NB4 (cell line): ENCODE data around the gene ANKRD11.

ENCODE experiments used
- DNase-seq: peaks from one replicate; pipeline ENCODE4 v3.0.0; 2010; ENCODE audit warnings: low read depth
- H3K4me3 ChIP-seq: one replicate; pipeline ENCODE4 v1.5.1; 2011; ENCODE audit warnings: mild to moderate bottlenecking, low read depth, low read length, moderate library complexity
- MYC ChIP-seq: IDR thresholded peaks from 2 replicates; pipeline ENCODE4 v1.6.1; 2011; ENCODE audit warnings: low read depth, low read length
- POLR2A ChIP-seq: IDR thresholded peaks from 2 replicates; pipeline ENCODE4 v1.6.1; 2011; ENCODE audit warnings: mild to moderate bottlenecking; ENCODE audit not compliant: insufficient read length; ENCODE audit errors: extremely low read depth
- TF ChIP-seq, protein P1 (sequence below): IDR thresholded peaks from 2 replicates; pipeline ENCODE4 v1.6.1; 2011; ENCODE audit warnings: low read depth, low read length
- TF ChIP-seq, protein P2 (sequence below): IDR thresholded peaks from one replicate; pipeline ENCODE4 v1.5.1; 2012; ENCODE audit warnings: low read depth, low read length

The ANKRD11 gene

GRCh38 chr16:89375021-89375420 lies 115.3 kb downstream of the ANKRD11 start:
- no peak for TF ChIP-seq MYC
- TF ChIP-seq POLR2A, result no peak
- TF ChIP-seq, protein P1, sequence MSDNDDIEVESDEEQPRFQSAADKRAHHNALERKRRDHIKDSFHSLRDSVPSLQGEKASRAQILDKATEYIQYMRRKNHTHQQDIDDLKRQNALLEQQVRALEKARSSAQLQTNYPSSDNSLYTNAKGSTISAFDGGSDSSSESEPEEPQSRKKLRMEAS, result no peak
- TF ChIP-seq, protein P2, sequence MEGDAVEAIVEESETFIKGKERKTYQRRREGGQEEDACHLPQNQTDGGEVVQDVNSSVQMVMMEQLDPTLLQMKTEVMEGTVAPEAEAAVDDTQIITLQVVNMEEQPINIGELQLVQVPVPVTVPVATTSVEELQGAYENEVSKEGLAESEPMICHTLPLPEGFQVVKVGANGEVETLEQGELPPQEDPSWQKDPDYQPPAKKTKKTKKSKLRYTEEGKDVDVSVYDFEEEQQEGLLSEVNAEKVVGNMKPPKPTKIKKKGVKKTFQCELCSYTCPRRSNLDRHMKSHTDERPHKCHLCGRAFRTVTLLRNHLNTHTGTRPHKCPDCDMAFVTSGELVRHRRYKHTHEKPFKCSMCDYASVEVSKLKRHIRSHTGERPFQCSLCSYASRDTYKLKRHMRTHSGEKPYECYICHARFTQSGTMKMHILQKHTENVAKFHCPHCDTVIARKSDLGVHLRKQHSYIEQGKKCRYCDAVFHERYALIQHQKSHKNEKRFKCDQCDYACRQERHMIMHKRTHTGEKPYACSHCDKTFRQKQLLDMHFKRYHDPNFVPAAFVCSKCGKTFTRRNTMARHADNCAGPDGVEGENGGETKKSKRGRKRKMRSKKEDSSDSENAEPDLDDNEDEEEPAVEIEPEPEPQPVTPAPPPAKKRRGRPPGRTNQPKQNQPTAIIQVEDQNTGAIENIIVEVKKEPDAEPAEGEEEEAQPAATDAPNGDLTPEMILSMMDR, result no peak

DNA sequence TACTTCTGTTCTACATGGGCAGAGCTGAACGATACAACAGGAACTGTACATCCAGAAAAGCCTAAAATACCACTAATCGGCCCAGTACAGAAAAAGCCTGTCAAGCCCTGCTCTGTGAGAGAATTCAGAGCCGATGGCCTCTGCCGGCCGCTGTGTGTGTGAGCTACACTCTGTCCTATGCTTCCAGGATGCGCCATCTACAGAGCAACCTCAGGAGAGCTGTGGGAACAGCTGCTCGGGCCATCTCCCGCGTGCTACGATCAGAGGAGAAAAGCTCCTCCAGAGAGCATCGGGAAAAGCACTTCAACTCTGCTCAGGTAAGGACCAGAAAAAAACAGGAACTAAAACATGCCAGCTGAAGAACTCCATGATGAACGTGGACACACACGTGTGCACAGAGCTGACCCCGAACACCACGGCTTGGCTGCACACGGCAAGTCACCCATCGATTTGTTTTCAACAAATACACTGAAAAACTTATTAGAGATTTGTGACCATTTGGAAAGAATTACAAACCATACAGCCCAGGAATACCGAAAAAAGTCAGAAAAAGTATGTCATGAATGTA lies 115.9 kb downstream of the ANKRD11 start:
- no peak for DNase-seq
- no peak overlapping the region for H3K4me3 ChIP-seq
- TF ChIP-seq POLR2A (no peak), MYC (no peak)
- TF ChIP-seq, protein P2, result no peak
- TF ChIP-seq, protein P1, result no peak

More at GRCh38 chr16:89375021-89375420, 115.3 kb downstream of the ANKRD11 start:
- no peak for DNase-seq
- H3K4me3 ChIP-seq, result no peak overlapping the region

- TF ChIP-seq, protein P1, result no peak
- TF ChIP-seq POLR2A, result no peak
- no peak for TF ChIP-seq MYC
- TF ChIP-seq, protein P2, result no peak
Measured at GRCh38 chr16:89373355-89374110, 116.8 kb downstream of the ANKRD11 start.

DNA sequence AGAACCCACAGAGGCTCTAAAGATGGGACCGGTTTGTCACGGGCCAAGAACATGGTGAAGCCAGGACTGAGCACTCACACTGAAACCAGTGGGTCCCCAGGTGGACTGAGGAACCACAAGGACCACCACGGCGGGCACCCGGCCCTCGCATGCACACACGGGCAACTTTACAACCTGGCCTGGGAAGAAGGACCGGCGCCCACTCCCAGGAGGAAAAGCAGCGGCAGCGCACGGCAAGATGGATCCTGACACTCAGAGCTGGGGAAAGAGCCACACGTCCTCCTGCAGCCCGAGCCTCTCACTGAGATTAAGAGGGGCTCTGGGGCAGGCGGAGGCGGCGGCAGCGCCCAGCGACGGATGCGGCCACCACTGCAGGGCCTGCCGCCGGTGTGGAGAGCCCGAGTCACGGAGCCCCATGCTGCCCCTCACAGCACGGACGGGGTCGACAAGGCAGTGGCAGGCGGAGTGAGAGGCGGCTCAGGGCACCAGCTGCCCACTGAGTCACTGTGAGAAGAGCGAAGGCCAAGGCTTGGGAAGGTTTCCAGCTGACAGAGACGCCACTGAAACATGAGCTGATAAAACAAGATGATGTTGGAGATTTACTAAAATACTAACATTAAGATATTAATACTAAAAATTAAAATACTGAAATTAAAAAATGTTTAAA lies 118.3 kb downstream of the ANKRD11 start:
- no peak for DNase-seq
- TF ChIP-seq, protein P2, result no peak
- TF ChIP-seq, protein P1, result no peak
- TF ChIP-seq POLR2A (no peak), MYC (no peak)
- H3K4me3 ChIP-seq, result no peak overlapping the region

More at GRCh38 chr16:89373355-89374110, 116.8 kb downstream of the ANKRD11 start:
- no peak for DNase-seq
- no peak overlapping the region for H3K4me3 ChIP-seq

- TF ChIP-seq, protein P2, result no peak
- TF ChIP-seq POLR2A (no peak), MYC (no peak)
- TF ChIP-seq, protein P1, result no peak
- H3K4me3 ChIP-seq, result no peak overlapping the region
- no peak for DNase-seq
Measured at GRCh38 chr16:89371386-89371785, 119.0 kb downstream of the ANKRD11 start.
